Left lung (tissue), 10 donors: ENCODE results near the gene SPRY4. TPM values are rescaled to one million over a fixed set of nuclear protein-coding genes. Genes with fewer than 3 reads are reported as not detected.

Source experiments
- ATAC-seq: fragments of 200-7000 bp; cut with Tn5 transposase; one replicate; pipeline ENCODE4 v1.9.1; 2020; ENCODE audit warnings: moderate library complexity
- DNase-seq, 4 donors: peaks; one replicate each; pipeline ENCODE4 v3.0.0-alpha.2; 2013 to 2020
- H3K27ac ChIP-seq, 2 donors: fragments of 200-600 bp; sonication (generic) in 1 of 2; one replicate each; pipeline versions ENCODE4 v1.5.0 to v1.8.0; 2020 to 2021
- H3K27me3 ChIP-seq, 2 donors: fragments of 200-600 bp; sonication (generic) in 1 of 2; one replicate each; pipeline versions ENCODE4 v1.5.0 to v1.8.0; 2020 to 2021
- H3K36me3 ChIP-seq, 2 donors: fragments of 200-600 bp; sonication (generic) in 1 of 2; one replicate each; pipeline versions ENCODE4 v1.5.0 to v1.8.0; 2020 to 2021
- H3K4me1 ChIP-seq, 2 donors: fragments of 200-600 bp; one replicate each; pipeline ENCODE4 v1.8.0; 2021
- H3K4me3 ChIP-seq, 2 donors: fragments of 200-600 bp; sonication (generic) in 1 of 2; one replicate each; pipeline versions ENCODE4 v1.5.0 to v1.8.0; 2020 to 2021; ENCODE audit warnings: mild to moderate bottlenecking in 1 of 2
- H3K9me3 ChIP-seq, 2 donors: fragments of 200-600 bp; sonication (generic) in 1 of 2; one replicate each; pipeline versions ENCODE4 v1.5.0 to v1.8.0; 2020 to 2021
- CTCF ChIP-seq, 2 donors: fragments of 200-600 bp; sonication (generic) in 1 of 2; IDR thresholded peaks; one replicate each; pipeline versions ENCODE4 v1.5.0 to v1.8.0; 2021; ENCODE audit warnings: antibody characterized with exemption in 2 of 2
- intact Hi-C, 2 donors: fragments of 100-400 bp; cut with DNase I; formaldehyde crosslinking; loops; one replicate each; pipeline versions ENCODE4 v1.11.2 to v1.14.2; 2022
- polyA plus RNA-seq, 6 donors: library from polyadenylated mRNA; unstranded; fragments of 120-200 nt; gene quantifications; one replicate each; pipeline ENCODE4 v1.2.1, GENCODE V29; 2013; ENCODE audit not compliant: insufficient read length in 6 of 6
- total RNA-seq, 2 donors: library from RNA; stranded (reverse); fragmentation: NEBNext Ultra II Directional; extraction: Animal tissue kit (Norgen Biotek cat#: 25700); gene quantifications; one replicate each; pipeline ENCODE4 v1.2.1, GENCODE V29; 2021
- donor health status: DM: no; HTN: yes; CAD: no.
- donor health status: DM: no; HTN: no; CAD: no.

SPRY4 gene
- total and polyA plus RNA-seq, 8 donors: 28.9 to 56.5 (median 45.9) TPM

- Histone ChIP-seq H3K4me3 (no peak overlapping the region), H3K27ac (peak overlapping the region; percentile 18 to 19), H3K36me3 (no peaks in the 10 kb centered on the region), H3K27me3 (no peaks in the 10 kb centered on the region), H3K4me1 (peaks cover 6 to 13% of the 10 kb centered on the region in 2 donors), H3K9me3 (no peaks in the 10 kb centered on the region)
- intact Hi-C loops: no loop called here
- DNase-seq (no peak), ATAC-seq (no peak)
- TF ChIP-seq CTCF (IDR thresholded peaks at IDR 0.05): no peak
Measured at GRCh38 chr5:142295960-142296860, 28.6 kb downstream of the SPRY4 start.

GRCh38 chr5:142295084-142295758 is 29.6 kb downstream of the SPRY4 start:
- H3K36me3 ChIP-seq: no peaks in the 10 kb centered on the region
- no peaks in the 10 kb centered on the region for H3K27me3 ChIP-seq
- no peak overlapping the region for H3K27ac ChIP-seq
- H3K4me1 ChIP-seq: peaks cover 11 to 20% of the 10 kb centered on the region in 2 donors
- intact Hi-C loops: no loop called here
- no peaks in the 10 kb centered on the region for H3K9me3 ChIP-seq
- ATAC-seq (no peak), DNase-seq (peak in 1 of 4 donors; percentile 44)
- TF ChIP-seq CTCF (IDR thresholded peaks at IDR 0.05): no peak
- H3K4me3 ChIP-seq: no peak overlapping the region

GRCh38 chr5:142293486-142293885 is 31.3 kb downstream of the SPRY4 start:
- intact Hi-C loops: no loop called here
- Histone ChIP-seq H3K36me3 (no peaks in the 10 kb centered on the region), H3K9me3 (no peaks in the 10 kb centered on the region), H3K27ac (no peak overlapping the region), H3K4me3 (no peak overlapping the region), H3K4me1 (peaks cover 11 to 20% of the 10 kb centered on the region in 2 donors), H3K27me3 (no peaks in the 10 kb centered on the region)
- TF ChIP-seq CTCF (IDR thresholded peaks at IDR 0.05): no peak
- DNase-seq (no peak), ATAC-seq (no peak)

GRCh38 chr5:142292808-142293207 is 32.0 kb downstream of the SPRY4 start:
- no peak for ATAC-seq
- no peak for TF ChIP-seq CTCF (IDR thresholded peaks at IDR 0.05)

GRCh38 chr5:142292249-142292648 is 32.6 kb downstream of the SPRY4 start:
- no peaks in the 10 kb centered on the region for H3K9me3 ChIP-seq
- no peak for TF ChIP-seq CTCF (IDR thresholded peaks at IDR 0.05)
- intact Hi-C loops: no loop called here
- H3K27ac ChIP-seq: no peak overlapping the region
- no peaks in the 10 kb centered on the region for H3K27me3 ChIP-seq
- H3K4me3 ChIP-seq: no peak overlapping the region
- DNase-seq (no peak), ATAC-seq (no peak)
- no peaks in the 10 kb centered on the region for H3K36me3 ChIP-seq
- H3K4me1 ChIP-seq: peaks cover 14 to 20% of the 10 kb centered on the region in 2 donors

More at GRCh38 chr5:142292808-142293207, 32.0 kb downstream of the SPRY4 start:
- H3K27ac ChIP-seq: no peak overlapping the region
- intact Hi-C loops: no loop called here
- peaks cover 11 to 20% of the 10 kb centered on the region in 2 donors for H3K4me1 ChIP-seq
- DNase-seq: no peak
- no peaks in the 10 kb centered on the region for H3K27me3 ChIP-seq
- no peaks in the 10 kb centered on the region for H3K9me3 ChIP-seq
- no peaks in the 10 kb centered on the region for H3K36me3 ChIP-seq
- no peak overlapping the region for H3K4me3 ChIP-seq
